Hippocampal formation (tissue), 2 donors: ENCODE measurements around the gene DACH1.

Experiments used
- DNase-seq, 2 donors: peaks; one replicate each; lab custom pipeline; 2025; lab: John Stamatoyannopoulos, UW

The DACH1 gene

DNA sequence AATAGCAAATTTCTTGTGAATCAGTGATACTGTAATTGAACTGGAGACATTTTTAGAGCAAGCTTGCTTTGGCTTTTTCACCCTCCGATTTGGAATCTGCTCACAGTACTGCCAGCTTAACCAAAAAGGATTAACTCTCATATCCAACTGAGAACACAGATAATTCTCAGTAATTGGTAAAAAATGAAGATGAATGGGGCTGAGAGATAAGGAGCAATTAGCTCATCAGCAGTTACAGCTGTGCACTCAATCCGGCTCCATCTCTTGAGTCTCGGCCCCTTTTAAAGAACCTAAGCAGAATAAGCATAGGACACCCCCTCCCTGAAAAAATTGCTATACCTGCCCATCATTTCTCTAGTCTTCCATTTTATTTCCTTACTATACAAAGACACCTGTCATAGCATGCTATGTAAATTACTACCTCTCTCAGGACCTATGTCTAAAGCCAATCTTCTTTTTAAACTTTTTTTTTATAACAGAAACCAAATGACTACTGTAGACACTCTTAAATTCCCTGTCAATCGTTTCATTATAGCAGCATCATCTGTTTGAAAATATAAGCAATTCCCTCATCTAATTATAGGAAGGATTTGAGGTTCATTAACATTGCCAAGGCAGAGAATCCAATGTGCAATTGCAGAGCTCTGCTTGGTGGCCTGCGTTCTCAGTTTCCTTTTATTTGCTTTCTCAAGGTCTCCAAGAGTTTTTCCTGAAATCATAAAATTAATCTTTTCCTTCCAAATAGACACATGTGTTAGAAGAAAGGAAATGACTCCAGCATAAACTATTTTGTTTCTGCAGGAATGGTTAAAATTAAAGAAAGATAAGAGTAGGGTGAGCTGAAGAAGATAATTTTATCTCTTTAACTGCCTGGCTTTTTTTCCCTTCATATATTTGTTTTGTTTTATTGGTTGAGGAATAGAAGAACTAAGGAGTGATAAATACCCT is 242.1 kb downstream of the DACH1 start:
- DNase-seq = no peak

DNA sequence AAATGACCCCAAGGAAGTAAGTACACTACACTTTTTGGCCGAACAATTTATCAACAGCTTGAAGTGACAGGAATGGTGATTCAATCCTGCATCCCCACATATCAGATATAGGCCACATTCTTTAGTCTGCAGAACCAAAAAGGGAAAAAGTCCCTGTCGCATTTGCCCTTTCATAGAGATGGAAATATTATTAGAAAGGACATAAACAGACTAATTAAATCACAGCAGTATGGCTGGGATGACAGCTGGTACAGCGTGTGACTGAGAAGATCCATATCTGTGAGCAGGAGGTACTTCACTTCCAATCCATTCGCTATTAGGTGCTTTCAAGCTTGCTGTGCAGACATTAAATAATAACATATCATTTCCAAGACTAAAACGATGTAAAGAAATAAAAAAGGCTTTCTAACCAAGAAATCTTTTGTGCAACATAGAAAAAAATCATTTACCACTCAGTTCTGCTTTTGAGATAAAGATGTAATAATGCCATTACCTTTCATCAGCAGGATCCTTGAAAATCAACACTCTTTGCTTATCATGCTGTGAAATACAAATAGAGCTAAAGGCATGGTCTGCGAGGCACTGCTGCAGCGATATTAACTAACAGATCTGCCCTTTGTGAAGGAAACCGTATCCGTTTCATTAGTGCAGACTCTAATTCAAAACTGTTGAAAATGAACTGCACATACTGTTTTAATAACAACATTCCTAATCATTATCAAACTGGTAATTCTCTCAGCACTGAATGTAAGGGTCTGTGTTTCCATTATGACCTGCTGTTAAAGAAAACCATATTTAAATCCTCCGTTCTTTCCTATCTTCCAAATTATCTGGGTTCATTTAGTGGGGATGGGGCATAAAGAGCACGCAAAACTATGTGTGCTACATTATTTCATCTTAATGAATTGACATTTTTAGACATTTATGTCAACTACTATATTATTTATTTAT is 245.6 kb downstream of the DACH1 start:
- DNase-seq = no peak

DNA sequence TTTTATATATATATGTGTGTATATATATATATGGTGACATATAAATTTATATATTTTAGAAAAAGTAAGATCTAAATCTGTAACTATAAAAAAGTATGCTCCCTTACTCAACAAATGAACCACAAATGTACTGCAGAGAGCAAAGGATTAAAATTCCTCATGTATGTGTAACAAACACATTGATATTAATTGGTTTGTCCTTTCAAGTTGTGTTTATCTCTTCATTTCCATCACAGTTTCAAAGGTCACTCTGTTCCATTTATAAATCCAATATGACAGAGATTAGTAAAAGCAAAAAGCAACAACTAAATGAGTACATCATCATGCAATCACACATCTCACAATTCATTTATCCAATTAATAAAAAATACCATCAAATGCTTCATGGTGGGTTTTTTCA is 247.9 kb downstream of the DACH1 start:
- no peak for DNase-seq

DNA sequence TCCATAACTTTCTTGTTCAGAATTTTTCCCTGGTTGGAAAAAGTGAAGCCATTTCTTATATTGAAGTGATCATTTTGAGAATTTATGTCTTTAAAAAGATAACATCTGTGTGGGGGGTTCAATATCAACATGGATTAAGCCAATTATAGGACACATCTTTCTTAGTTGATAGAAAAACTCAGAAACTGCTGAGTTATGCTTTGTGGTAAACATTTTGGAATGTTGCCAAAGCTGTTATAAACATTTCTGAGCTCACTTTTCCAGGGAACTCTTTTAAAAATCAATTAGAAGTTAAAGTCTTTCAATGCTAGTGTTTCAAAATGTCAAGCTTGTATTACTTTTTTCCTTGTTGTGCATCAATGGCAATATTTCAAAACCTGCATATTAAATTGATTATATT is 248.8 kb downstream of the DACH1 start:
- DNase-seq = no peak

DNA sequence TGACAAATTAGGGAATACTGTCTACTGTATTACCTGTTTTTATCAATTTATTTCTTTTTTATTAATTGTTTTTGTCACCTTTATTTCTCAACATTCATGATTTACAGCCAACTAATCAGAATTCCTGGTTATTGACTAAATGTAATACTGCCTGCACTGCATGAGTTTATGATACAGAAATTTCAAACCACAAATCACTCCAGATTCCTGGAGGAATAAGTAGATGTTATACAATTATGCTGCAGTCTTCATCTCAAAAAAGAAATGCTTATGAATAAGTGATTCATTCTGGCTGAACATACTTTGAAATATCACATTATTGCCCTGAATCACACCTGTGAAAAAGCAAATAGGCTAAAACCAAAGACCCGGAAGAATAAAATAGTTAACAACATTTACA is 249.7 kb downstream of the DACH1 start:
- no peak for DNase-seq

DNA sequence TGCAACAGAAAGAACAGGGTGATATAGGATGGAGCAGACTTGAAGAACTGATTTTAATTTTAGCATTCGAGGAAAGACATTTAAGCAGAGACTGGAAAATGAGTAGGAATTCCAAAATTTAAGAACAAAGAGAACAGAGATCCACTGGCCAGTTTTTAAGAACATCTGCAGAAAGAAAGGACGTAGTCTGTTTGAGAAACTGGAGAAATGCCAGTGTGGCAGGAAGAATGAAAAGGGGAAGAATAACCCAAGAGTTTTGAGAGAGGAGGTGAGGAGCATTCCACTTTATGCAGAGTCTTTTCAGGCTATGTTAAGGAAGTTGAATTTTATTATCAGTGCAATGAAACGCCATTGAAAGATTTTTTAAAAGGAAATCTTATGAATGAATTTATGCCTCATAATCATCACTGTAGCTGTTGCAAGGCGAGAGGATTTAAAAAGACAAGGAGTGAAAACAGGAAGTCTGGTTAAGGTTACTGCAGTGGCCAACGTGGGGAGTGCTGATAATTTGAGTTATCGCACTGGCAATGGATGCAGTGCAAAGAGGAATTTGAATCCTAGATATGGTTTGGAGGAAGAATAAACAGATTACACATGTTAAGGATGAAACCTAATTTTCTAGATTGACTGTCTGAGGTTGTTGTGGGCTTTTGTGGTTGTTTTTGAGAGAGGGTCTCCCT is 253.8 kb downstream of the DACH1 start:
- DNase-seq = no peak

DNA sequence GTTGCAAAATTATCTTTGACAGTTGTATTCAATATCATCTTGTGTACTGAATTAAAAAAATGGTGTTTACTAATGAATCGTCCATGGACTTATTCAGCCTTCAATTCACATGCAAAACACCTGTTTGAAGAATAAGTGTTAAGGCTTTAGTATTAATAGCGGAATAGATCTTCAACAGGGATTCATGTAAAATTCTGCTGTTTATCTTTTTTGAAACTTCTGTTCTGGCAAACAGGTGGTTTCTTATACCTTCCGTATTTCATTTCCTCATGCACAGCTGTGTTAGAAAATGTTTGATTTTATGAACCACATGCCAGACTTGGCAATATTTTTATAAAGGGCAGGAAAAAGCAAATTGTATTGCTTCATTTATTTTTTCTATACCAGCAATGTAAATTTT is 255.7 kb downstream of the DACH1 start:
- no peak for DNase-seq

DNA sequence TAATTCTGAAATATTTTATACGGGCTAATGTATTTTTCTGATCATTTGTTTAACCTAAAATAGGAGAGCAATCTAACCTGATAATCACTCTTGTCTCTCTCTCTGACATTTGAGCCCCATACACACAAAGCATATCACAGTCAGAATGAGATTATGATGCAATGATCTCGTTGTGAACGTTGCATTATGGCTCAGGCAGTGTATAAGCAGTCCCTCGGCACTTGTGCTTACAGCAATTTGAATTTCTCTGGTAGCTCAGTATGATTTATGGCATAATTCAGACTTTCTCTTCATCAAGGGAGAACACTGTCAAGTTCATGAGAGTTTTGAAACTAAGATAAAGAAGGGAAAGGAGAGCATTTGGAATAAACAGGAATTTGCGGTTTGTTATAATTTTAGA is 256.1 kb downstream of the DACH1 start:
- no peak for DNase-seq

DNA sequence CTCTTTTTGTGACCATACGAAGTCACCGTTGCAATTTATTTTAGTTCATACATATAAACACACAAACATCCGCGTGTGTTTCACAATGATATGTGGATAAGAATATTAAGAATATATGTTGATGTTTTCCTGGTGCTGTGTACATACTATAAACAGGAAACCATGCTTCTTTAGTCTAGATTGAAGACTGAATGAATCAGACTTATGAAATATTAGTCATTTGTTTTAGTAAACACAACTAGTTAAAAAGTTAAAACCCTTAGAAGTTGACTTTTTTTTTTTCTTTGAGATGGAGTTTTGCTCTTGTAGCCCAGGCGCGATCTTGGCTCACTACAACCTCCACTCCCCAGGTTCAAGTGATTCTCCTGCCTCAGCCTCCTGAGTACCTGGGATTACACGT is 257.7 kb downstream of the DACH1 start:
- no peak for DNase-seq

DNA sequence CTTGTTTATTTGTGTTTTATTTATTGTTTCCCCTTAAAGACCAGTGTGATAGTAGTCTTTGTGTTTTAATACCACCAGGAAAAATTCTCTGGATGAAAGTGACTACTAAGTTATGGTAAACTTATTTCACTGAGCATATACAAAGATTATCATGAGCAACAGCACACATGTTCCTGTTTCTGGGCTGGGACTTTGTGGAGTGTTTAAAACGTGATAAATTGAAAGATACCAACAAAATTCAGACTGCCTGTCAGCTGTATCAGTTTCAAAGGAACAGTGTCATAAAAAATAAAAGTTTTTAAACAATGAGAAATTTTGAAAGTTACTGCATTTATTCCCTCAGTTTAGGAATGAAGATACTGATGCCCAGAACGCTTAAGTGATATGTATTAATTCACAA is 259.4 kb downstream of the DACH1 start:
- DNase-seq = no peak

DNA sequence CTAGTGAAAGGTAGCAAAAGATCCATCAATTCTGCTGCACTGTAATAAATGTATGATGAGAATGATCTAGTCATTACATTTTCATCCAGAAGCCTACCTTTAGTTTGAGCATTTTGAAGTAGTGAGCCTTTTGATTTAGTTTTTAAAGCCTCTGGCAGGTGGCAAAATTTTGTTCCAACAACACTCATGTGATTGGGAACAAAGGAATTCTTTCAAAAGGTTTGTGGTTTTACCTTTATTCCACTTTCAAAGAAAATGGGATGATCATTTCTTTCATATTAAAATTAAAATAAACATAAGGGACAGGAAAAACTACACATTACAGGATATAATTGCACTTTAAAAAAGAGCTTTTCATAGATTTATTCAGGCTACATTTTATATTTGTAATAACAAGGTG is 260.2 kb downstream of the DACH1 start:
- no peak for DNase-seq

DNA sequence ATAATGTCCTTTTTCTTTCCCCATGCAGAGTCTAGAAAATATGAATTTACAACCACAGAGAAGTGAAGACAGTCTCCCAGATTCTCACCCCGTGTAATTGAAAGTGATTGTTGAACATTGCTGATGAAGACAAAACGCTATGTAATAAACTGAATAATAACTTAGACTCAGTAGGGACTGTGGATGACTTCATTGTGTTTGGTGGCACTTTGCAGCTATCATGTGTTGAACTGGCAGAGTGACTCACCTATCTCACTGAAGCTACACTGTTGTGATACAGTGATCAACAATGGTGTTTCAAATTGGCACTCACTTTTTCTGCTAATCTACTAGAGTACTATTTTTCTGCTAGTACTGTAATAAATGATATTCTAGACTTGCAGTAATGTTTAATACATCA is 261.3 kb downstream of the DACH1 start:
- DNase-seq = no peak

DNA sequence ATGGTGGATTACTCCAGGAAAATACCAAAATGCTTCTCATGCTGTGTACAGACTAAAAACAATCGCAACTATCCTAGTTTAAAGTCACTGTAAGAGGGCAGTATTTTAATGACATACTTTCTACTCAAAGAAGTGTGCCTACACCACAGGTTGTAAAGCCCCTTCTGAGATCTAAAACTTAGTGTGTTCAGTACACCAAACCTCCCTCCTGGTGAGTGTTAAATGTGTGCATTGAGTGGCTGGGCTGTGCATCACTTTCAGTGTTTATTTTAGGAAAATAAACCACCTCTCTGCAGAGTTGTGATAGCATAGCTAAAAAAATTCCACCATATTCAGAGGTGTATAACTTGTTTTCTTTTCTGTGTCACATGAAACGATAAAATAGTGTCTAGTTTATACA is 263.7 kb downstream of the DACH1 start:
- DNase-seq = no peak

DNA sequence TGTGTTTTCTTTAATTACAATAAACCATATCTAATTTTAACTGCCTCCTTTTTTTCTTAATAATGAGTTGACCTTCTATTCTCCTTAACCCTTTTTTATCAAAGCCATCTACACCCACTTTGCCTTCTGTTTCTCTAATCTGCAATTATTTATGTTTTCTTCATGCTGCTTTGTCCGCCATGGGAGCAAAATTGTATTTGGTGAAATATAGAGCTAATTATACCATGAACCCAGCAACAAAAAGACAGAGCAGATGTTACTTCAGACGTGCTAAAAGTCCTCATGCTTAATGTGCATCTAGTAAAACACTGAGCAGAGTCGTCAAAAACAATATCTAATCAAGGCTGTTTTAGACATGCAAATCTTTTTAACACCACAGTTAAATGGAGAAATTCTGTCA is 264.7 kb downstream of the DACH1 start:
- no peak for DNase-seq

DNA sequence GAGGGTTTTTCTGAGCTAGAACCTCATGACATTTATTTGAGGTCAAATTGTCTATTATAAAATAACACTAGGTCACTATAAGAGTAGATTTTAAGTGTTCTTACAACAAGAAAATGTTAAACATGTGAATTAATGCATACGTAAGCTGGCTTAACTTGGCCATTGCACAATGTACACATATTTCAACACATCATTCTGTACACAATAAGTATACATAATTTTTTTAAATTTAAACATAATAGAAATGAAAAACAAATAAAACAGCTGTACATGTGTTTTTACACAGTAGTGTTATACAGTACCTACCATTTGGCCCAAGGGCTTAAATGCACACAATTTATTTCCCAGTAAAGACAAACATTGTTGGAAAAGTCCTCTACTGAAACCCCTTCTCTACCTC is 269.9 kb downstream of the DACH1 start:
- DNase-seq = no peak

DNA sequence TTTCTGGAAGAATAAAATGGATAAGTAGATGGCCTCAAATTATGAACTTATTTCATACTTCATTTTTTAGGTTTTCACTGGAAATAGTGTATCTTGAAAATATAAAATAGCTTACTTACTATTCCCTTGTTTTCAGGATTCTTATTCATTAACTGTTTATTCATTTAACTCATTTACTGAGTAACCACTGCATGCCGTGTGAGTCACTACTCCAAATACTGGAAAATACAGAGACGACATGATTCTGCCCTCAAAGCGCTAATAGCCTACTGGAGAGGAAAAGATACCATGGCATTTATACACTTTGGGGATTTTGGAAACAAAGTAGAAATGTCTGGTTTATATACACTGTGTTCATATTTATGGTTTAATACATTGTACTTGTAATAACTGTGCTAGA is 270.9 kb downstream of the DACH1 start:
- DNase-seq = no peak

DNA sequence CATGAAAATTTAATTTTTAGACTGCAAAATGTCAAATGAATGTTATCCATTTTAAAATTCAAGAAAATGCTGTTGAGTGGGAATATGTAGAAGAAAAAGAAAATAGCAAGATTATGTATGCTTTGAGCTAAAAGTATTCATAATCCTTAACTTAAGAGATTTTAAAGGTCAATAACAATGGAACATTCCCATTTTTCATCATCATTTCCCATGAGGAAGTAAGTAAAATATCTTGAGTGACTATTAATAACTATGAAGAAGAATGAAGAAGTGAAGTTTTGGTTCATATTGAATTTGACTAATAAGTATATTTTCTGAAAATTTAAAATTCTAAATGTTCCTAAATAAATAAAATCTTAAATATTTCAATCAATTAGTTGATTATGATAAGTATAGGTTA is 273.4 kb downstream of the DACH1 start:
- DNase-seq = no peak

DNA sequence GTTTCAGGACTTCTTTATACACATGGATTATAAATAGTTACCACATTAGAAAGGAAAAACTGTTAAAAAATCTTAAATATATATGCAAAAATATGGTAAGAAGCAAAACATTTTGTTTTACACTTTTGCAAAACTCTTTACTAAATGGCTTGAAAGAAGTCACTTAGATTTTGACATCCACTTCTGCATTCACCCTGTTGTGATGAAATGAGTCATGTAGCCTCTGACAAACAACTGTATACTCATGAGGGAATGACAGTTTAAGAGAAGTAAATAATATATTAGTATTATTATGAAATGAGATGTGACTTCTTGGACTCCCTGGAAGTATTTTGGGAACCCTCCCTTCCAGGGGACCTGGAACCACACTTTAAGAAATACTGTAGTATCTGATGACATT is 275.6 kb downstream of the DACH1 start:
- DNase-seq = no peak

DNA sequence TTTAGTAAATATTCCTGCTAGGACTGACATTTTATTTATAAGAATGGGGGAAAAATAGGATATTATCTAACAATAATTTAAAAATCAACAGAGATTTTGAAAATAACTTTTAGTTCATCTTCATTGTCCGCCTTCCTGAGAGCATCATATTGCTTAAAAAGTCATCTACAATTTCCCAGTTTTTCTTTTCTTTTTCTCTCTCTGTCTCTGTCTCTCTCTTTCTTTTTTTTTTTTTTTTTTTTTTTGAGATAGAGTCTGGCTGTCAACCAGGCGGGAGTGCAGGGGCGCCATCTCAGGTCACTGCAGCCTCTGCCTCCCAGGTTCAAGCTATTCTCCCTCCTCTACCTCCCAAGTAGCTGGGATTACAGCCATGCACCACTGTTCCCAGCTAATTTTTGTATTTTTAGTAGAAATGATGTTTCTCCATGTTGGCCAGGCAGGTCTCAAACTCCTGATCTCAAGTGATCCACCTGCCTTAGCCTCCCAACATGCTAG is 276.3 kb downstream of the DACH1 start:
- DNase-seq = no peak

DNA sequence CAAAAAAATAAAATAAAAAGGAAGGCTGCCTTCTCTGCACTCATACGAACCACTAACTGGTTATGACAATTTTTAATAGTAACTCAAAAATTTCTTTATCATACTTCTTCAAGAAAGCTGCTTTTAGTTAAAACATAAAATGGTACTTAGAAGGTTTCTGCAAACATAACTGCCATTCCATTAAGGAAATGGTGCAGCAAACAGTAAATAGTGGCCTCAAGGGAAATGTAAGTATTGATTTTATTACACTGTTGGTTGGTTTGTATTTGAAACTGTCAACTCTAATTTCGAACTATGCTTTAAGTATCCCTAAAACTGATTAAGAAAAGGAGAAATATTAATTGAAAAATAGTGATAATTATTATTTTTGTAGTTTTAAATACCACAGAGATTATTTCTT is 278.0 kb downstream of the DACH1 start:
- no peak for DNase-seq

DNA sequence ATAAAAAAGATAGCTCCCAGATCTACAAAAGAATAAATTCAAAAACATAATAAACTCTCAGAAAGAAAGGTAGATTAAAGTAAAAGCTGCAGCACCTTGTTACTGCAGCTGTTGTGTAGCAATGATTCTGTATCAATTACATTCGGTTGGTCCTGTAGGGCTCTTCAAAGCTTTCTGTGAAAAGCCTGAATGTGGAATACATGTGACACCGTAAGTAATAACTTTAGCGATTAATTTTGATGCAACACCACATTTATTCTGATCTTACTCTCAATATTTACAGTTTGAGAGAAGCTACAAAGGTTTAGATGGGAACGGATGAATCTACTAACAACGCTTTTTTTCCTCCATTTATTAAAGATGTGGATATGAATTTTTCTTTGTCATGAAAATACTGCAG is 279.2 kb downstream of the DACH1 start:
- no peak for DNase-seq

DNA sequence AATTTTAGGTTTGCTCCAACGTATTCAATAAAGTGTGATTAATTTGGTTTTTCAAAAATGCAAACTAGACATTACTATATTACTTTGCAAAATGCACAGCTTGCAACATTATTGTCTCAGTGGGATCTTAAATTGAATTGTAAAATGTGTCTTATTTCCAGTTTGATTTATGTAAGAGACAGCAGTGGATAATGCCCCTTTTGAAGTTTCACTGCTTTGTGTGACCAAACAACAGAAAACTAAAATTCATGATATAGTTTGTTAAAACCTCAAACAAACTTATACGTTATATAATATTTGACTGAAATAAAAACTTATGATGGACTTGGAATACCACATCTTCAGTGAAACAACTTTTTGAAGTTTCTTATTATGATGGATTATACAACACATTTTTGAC is 279.8 kb downstream of the DACH1 start:
- no peak for DNase-seq
